ENCODE measurements around the gene HTR1B.

DNA sequence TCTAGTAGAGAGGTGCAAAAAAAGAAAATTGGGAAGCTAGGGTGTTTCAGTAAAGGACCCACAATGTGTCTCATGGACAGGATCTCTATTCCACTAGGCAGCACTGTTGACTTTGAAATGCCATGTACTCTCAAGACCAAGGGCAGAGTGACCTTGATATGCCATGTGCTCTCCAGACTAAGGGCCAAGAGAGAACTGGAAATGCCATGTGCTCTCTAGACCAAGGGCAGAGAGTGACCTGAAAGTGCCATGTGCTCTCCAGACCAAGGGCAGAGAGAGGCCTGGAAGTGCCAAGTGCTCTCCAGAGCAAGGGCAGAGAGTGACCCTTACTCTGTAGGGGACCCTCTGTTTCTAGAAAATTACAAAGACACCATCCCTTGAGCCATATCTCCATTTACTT lies 49.3 kb upstream of the HTR1B start:
- TF ChIP-seq EZH2phosphoT487 (IDR thresholded peaks at IDR 0.05; ENCODE audit: insufficient read depth, low read depth) (no peak), EZH2 (IDR thresholded peaks at IDR 0.05; ENCODE audit: insufficient read depth, poor library complexity, severe bottlenecking) (no peak)

All from GM23248 (cell line).